ENCODE data around the gene ARRB1.

Gene ARRB1

GRCh38 chr11:75273411-75274391 is 77.8 kb downstream of the ARRB1 start:
- DNase-seq (ENCODE audit: low spot score): no peak

- no peak for DNase-seq (ENCODE audit: low spot score)
These were observed 78.6 kb downstream of the ARRB1 start for GRCh38 chr11:75272821-75273301.

GRCh38 chr11:75272391-75272790 is 79.1 kb downstream of the ARRB1 start:
- DNase-seq (ENCODE audit: low spot score): no peak

- DNase-seq (ENCODE audit: low spot score): no peak
These were observed 79.7 kb downstream of the ARRB1 start for GRCh38 chr11:75271730-75272129.

GRCh38 chr11:75270896-75271418 is 80.5 kb downstream of the ARRB1 start:
- no peak for DNase-seq (ENCODE audit: low spot score)

GRCh38 chr11:75269896-75270295 is 81.6 kb downstream of the ARRB1 start:
- DNase-seq (ENCODE audit: low spot score): no peak

- DNase-seq (ENCODE audit: low spot score): no peak
These were observed 82.1 kb downstream of the ARRB1 start for GRCh38 chr11:75269367-75269660.

- no peak for DNase-seq (ENCODE audit: low spot score)
These were observed 82.7 kb downstream of the ARRB1 start for GRCh38 chr11:75268626-75269366.

- no peak for DNase-seq (ENCODE audit: low spot score)
These were observed 84.1 kb downstream of the ARRB1 start for GRCh38 chr11:75267171-75267970.

- no peak for DNase-seq (ENCODE audit: low spot score)
These were observed 85.5 kb downstream of the ARRB1 start for GRCh38 chr11:75265851-75266531.

- no peak for DNase-seq (ENCODE audit: low spot score)
These were observed 86.5 kb downstream of the ARRB1 start for GRCh38 chr11:75264971-75265370.

- DNase-seq (ENCODE audit: low spot score): no peak
These were observed 87.1 kb downstream of the ARRB1 start for GRCh38 chr11:75264356-75264755.

- DNase-seq (ENCODE audit: low spot score): no peak
These were observed 87.5 kb downstream of the ARRB1 start for GRCh38 chr11:75263944-75264349.

GRCh38 chr11:75262961-75263852 is 88.3 kb downstream of the ARRB1 start:
- no peak for DNase-seq (ENCODE audit: low spot score)

GRCh38 chr11:75262436-75262835 is 89.0 kb downstream of the ARRB1 start:
- no peak for DNase-seq (ENCODE audit: low spot score)

GRCh38 chr11:75261902-75262361 is 89.5 kb downstream of the ARRB1 start:
- no peak for DNase-seq (ENCODE audit: low spot score)

- no peak for DNase-seq (ENCODE audit: low spot score)
These were observed 90.9 kb downstream of the ARRB1 start for GRCh38 chr11:75260396-75261170.

- DNase-seq (ENCODE audit: low spot score): no peak
These were observed 97.1 kb downstream of the ARRB1 start for GRCh38 chr11:75254326-75254725.

- no peak for DNase-seq (ENCODE audit: low spot score)
These were observed 101.8 kb downstream of the ARRB1 start for GRCh38 chr11:75249704-75250103.

GRCh38 chr11:75248924-75249256 is 102.6 kb downstream of the ARRB1 start:
- DNase-seq (ENCODE audit: low spot score): no peak

Data from hematopoietic multipotent progenitor cell treated with erythropoietin and hydrocortisone succinate and interleukin-3 and kit ligand, for 17 days (in vitro differentiated cells).